ENCODE measurements around the gene CCDC188.

DNA sequence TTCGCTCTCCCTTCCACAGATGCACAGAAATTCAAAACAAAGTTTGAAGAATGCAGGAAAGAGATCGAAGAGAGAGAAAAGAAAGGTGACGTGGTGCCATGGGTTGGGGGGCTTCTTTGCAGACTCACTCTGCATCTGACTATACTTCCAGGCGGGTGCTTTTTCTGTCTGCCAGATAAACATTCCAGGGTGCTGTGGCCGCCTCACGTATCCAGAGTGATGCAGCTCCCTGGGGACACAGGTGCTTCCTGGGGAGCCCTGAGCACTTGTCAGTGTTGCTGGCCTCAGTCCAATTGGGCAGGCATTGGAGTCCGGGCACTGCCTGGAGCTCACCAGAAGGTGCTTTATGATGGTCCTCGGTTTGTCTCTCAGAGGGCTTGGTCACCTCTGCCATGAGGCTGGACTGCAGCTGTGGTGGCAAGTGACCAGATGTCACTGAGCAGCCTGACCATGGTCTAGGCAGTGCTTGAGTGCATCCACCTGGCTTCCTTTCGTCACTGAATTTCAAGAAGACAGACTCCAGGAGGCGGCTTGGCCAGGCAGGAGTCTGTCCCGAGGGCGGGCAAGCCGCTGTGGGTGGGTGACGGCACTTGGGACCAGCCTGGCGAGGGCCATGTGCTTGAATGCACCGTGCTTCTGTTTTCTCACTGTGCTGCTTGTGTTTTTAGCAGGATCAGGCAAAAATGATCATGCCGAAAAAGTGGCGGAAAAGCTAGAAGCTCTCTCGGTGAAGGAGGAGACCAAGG, 24.4 kb downstream of the CCDC188 start:
- TF ChIP-seq, protein P1, sequence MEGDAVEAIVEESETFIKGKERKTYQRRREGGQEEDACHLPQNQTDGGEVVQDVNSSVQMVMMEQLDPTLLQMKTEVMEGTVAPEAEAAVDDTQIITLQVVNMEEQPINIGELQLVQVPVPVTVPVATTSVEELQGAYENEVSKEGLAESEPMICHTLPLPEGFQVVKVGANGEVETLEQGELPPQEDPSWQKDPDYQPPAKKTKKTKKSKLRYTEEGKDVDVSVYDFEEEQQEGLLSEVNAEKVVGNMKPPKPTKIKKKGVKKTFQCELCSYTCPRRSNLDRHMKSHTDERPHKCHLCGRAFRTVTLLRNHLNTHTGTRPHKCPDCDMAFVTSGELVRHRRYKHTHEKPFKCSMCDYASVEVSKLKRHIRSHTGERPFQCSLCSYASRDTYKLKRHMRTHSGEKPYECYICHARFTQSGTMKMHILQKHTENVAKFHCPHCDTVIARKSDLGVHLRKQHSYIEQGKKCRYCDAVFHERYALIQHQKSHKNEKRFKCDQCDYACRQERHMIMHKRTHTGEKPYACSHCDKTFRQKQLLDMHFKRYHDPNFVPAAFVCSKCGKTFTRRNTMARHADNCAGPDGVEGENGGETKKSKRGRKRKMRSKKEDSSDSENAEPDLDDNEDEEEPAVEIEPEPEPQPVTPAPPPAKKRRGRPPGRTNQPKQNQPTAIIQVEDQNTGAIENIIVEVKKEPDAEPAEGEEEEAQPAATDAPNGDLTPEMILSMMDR (IDR thresholded peaks at IDR 0.05; ENCODE audit: insufficient read depth, low read length), result no peak
- TF ChIP-seq POLR2AphosphoS5 (IDR thresholded peaks at IDR 0.05; ENCODE audit: low read depth), result no peak
- no peak for TF ChIP-seq GABPA (IDR thresholded peaks at IDR 0.05; ENCODE audit: low read depth)
- TF ChIP-seq, protein P2, sequence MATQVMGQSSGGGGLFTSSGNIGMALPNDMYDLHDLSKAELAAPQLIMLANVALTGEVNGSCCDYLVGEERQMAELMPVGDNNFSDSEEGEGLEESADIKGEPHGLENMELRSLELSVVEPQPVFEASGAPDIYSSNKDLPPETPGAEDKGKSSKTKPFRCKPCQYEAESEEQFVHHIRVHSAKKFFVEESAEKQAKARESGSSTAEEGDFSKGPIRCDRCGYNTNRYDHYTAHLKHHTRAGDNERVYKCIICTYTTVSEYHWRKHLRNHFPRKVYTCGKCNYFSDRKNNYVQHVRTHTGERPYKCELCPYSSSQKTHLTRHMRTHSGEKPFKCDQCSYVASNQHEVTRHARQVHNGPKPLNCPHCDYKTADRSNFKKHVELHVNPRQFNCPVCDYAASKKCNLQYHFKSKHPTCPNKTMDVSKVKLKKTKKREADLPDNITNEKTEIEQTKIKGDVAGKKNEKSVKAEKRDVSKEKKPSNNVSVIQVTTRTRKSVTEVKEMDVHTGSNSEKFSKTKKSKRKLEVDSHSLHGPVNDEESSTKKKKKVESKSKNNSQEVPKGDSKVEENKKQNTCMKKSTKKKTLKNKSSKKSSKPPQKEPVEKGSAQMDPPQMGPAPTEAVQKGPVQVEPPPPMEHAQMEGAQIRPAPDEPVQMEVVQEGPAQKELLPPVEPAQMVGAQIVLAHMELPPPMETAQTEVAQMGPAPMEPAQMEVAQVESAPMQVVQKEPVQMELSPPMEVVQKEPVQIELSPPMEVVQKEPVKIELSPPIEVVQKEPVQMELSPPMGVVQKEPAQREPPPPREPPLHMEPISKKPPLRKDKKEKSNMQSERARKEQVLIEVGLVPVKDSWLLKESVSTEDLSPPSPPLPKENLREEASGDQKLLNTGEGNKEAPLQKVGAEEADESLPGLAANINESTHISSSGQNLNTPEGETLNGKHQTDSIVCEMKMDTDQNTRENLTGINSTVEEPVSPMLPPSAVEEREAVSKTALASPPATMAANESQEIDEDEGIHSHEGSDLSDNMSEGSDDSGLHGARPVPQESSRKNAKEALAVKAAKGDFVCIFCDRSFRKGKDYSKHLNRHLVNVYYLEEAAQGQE (IDR thresholded peaks at IDR 0.05; ENCODE audit: insufficient replicate concordance, low read depth), result no peak
- no peak for TF ChIP-seq SPI1 (IDR thresholded peaks at IDR 0.05; ENCODE audit: borderline replicate concordance, low read depth)
